GM23338 (cell line): Measurements from ENCODE around the gene SLC4A8. TPM values are rescaled to one million over a fixed set of nuclear protein-coding genes. Genes with fewer than 3 reads are reported as not detected.

Experiments used
- ATAC-seq: fragments of 200-7000 bp; cut with Tn5 transposase; 3 replicates; pipeline ENCODE4 v1.9.1; 2020
- DNase-seq: peaks from one replicate; pipeline ENCODE4 v3.0.0-alpha.2; 2015; ENCODE audit warnings: low spot score
- H2AFZ ChIP-seq: fragments of 200-600 bp; sonication (generic); 2 replicates; pipeline ENCODE4 v1.8.0; 2016; ENCODE audit warnings: antibody characterized with exemption, mild to moderate bottlenecking, moderate library complexity
- H3F3A ChIP-seq: fragments of 200-600 bp; sonication (generic); replicated peaks from 2 replicates; pipeline ENCODE4 v1.8.0; 2017; ENCODE audit warnings: antibody characterized with exemption, mixed run types, low read depth
- H3K27ac ChIP-seq: fragments of 200-600 bp; sonication (generic); 2 replicates; pipeline ENCODE4 v1.6.1; 2016; ENCODE audit warnings: low read depth
- H3K27me3 ChIP-seq: fragments of 200-600 bp; sonication (generic); 2 replicates; pipeline ENCODE4 v1.8.0; 2016; ENCODE audit warnings: mild to moderate bottlenecking, mixed run types, moderate library complexity; ENCODE audit not compliant: insufficient read depth
- H3K36me3 ChIP-seq: fragments of 200-600 bp; sonication (generic); 2 replicates; pipeline ENCODE4 v1.8.0; 2016; ENCODE audit warnings: mild to moderate bottlenecking; ENCODE audit not compliant: insufficient read depth
- H3K4me1 ChIP-seq: fragments of 200-600 bp; sonication (generic); 2 replicates; pipeline ENCODE4 v1.8.0; 2016; ENCODE audit warnings: mild to moderate bottlenecking, moderate library complexity; ENCODE audit not compliant: insufficient read depth
- H3K4me2 ChIP-seq: fragments of 200-600 bp; sonication (generic); 2 replicates; pipeline ENCODE4 v1.7.1; 2017; ENCODE audit warnings: mixed run types
- H3K4me3 ChIP-seq: fragments of 200-600 bp; sonication (generic); 2 replicates; pipeline ENCODE4 v1.6.1; 2016; ENCODE audit warnings: mixed run types
- H3K79me2 ChIP-seq: fragments of 200-600 bp; sonication (generic); replicated peaks from 2 replicates; pipeline ENCODE4 v1.8.0; 2017; ENCODE audit warnings: mild to moderate bottlenecking; ENCODE audit not compliant: insufficient read depth
- H3K9me2 ChIP-seq: fragments of 200-600 bp; sonication (generic); 2 replicates; pipeline ENCODE4 v1.8.0; 2017; ENCODE audit not compliant: insufficient read depth
- H4K20me1 ChIP-seq: fragments of 200-600 bp; sonication (generic); replicated peaks from 2 replicates; pipeline ENCODE4 v1.8.0; 2017; ENCODE audit warnings: mild to moderate bottlenecking; ENCODE audit not compliant: insufficient read depth
- H3K27ac Mint-ChIP-seq: 2 replicates; pipeline ENCODE4 v1.8.0; 2020; ENCODE audit warnings: inconsistent platforms, mild to moderate bottlenecking, moderate library complexity, mixed read lengths
- H3K27me3 Mint-ChIP-seq: 3 replicates; pipeline ENCODE4 v1.8.0; 2022; ENCODE audit warnings: low read depth, mild to moderate bottlenecking, moderate library complexity, mixed read lengths, inconsistent platforms; ENCODE audit not compliant: insufficient read depth, poor library complexity
- H3K36me3 Mint-ChIP-seq: 3 replicates; pipeline ENCODE4 v1.8.0; 2021; ENCODE audit warnings: low read depth, mild to moderate bottlenecking, inconsistent platforms, moderate library complexity, mixed read lengths
- H3K4me1 Mint-ChIP-seq: 3 replicates; pipeline ENCODE4 v1.8.0; 2020; ENCODE audit warnings: mild to moderate bottlenecking, inconsistent platforms, mixed read lengths
- H3K4me3 Mint-ChIP-seq: 3 replicates; pipeline ENCODE4 v1.8.0; 2021; ENCODE audit warnings: moderate library complexity, mild to moderate bottlenecking, inconsistent platforms, mixed read lengths
- H3K9me3 Mint-ChIP-seq: 3 replicates; pipeline ENCODE4 v1.8.0; 2020; ENCODE audit warnings: moderate library complexity, mild to moderate bottlenecking, inconsistent platforms, mixed read lengths
- EZH2 ChIP-seq: fragments of 200-600 bp; sonication (generic); IDR thresholded peaks from one replicate; pipeline ENCODE4 v1.8.0; 2017; ENCODE audit warnings: antibody characterized with exemption, mild to moderate bottlenecking, low read depth; ENCODE audit not compliant: unreplicated experiment
- EZH2phosphoT487 ChIP-seq: fragments of 200-600 bp; sonication (generic); IDR thresholded peaks from one replicate; pipeline ENCODE4 v1.8.1; 2018; ENCODE audit warnings: antibody characterized with exemption; ENCODE audit not compliant: unreplicated experiment
- ZNF462 ChIP-seq: fragments of 250-450 bp; sonication (Bioruptor Pico); IDR thresholded peaks from 2 replicates; pipeline ENCODE4 v1.5.0; 2020; ENCODE audit warnings: mild to moderate bottlenecking, moderate library complexity
- polyA plus RNA-seq: library from polyadenylated mRNA; unstranded; fragments of >200 nt; fragmentation: Nextera tagmentation; extraction: Ambion mirVana; gene quantifications from 2 replicates; pipeline ENCODE4 v1.2.1, GENCODE V29; 2016
- total RNA-seq: library from RNA; depleted of rRNA; stranded (reverse); fragments of >200 nt; shearing (Covaris generic); gene quantifications from 2 replicates; pipeline ENCODE4 v1.2.3, GENCODE V29; 2014

SLC4A8 gene
- total and polyA plus RNA-seq, 2 experiments from 2014 or later = 7.6 to 9.2 TPM

- no peak overlapping the region for H3K27ac Mint-ChIP-seq
Observed at GRCh38 chr12:51531284-51531977, 106.8 kb downstream of the SLC4A8 start.

More at GRCh38 chr12:51531284-51531977, 106.8 kb downstream of the SLC4A8 start:
- TF ChIP-seq ZNF462 (CRISPR knock-in tag) = no peak
- TF ChIP-seq EZH2phosphoT487 = no peak
- no peak for TF ChIP-seq EZH2
- Histone ChIP-seq H2AFZ (peak overlapping the region; percentile 57), H3K79me2 (no peaks in the 10 kb centered on the region), H4K20me1 (no peaks in the 10 kb centered on the region), H3K36me3 (no peaks in the 10 kb centered on the region), H3K27me3 (no peaks in the 10 kb centered on the region), H3K27ac (no peak overlapping the region), H3K4me3 (no peak overlapping the region), H3K4me1 (peaks cover 5% of the 10 kb centered on the region), H3K4me2 (no peak overlapping the region), H3K9me2 (no peaks in the 10 kb centered on the region), H3F3A (no peaks in the 10 kb centered on the region)
- DNase-seq (peak; percentile 8), ATAC-seq (peak; percentile 29)
- no peaks in the 10 kb centered on the region for H3K36me3 Mint-ChIP-seq
- peaks cover 5% of the 10 kb centered on the region for H3K27me3 Mint-ChIP-seq
- H3K4me3 Mint-ChIP-seq = no peak overlapping the region
- no peaks in the 10 kb centered on the region for H3K9me3 Mint-ChIP-seq
- peaks cover 25% of the 10 kb centered on the region for H3K4me1 Mint-ChIP-seq
